Breast epithelium (tissue), 4 donors: ENCODE results near the gene SRSF1. TPM values are rescaled to one million over a fixed set of nuclear protein-coding genes. Genes with fewer than 3 reads are reported as not detected.
A peak's percentile ranks its signal among the peaks of the same experiment; 100 is the strongest.
"Not testable (repeated sequence)": the region's sequence is repeated elsewhere in the genome, so short reads cannot be mapped to it uniquely, and the experiment has no call there.

Source experiments
- DNase-seq, 2 donors: peaks; one replicate each; pipeline ENCODE4 v3.0.0-alpha.2; 2019; ENCODE audit warnings: low spot score in 2 of 2
- H3K27ac ChIP-seq, 2 donors: fragments of 200-600 bp; sonication (generic) in 1 of 2; one replicate each; pipeline ENCODE4 v1.5.1; 2016 to 2019; ENCODE audit warnings: mild to moderate bottlenecking in 1 of 2
- H3K27me3 ChIP-seq, 2 donors: fragments of 200-600 bp; sonication (generic) in 1 of 2; one replicate each; pipeline versions ENCODE4 v1.5.1 to v1.6.0; 2017 to 2019; ENCODE audit warnings: control low read depth in 1 of 2, mild to moderate bottlenecking in 1 of 2
- H3K36me3 ChIP-seq: fragments of 200-600 bp; one replicate; pipeline ENCODE4 v1.5.1; 2019
- H3K4me1 ChIP-seq, 2 donors: fragments of 200-600 bp; sonication (generic); one replicate each; pipeline ENCODE4 v1.5.1; 2016 to 2019; ENCODE audit warnings: control low read depth in 1 of 2
- H3K4me3 ChIP-seq, 3 donors: fragments of 200-600 bp; sonication (generic); 1 replicate in 2 of 3; 2 replicates in 1 of 3; pipeline ENCODE4 v1.5.1; 2016 to 2019; ENCODE audit warnings: mild to moderate bottlenecking in 3 of 3, moderate library complexity in 2 of 3
- H3K9me3 ChIP-seq, 2 donors: fragments of 200-600 bp; sonication (generic) in 1 of 2; one replicate each; pipeline ENCODE4 v1.5.1; 2016 to 2019; ENCODE audit warnings: control low read depth in 1 of 2
- POLR2A ChIP-seq: fragments of 450-650 bp; IDR thresholded peaks from one replicate; pipeline ENCODE4 v1.6.1; 2016; ENCODE audit warnings: antibody characterized with exemption, mild to moderate bottlenecking, moderate library complexity
- POLR2AphosphoS5 ChIP-seq, 3 donors: sonication (generic); formaldehyde crosslinking; IDR thresholded peaks; one replicate each; pipeline ENCODE4 v1.6.1; 2017; ENCODE audit warnings: antibody characterized with exemption in 3 of 3
- intact Hi-C: fragments of 100-400 bp; cut with DNase I; formaldehyde crosslinking; loops from one replicate; pipeline ENCODE4 v1.15.1; 2023; ENCODE audit warnings: low total_unique reads
- total RNA-seq, 3 donors: library from RNA; depleted of rRNA; stranded (reverse); fragments of >200 nt; gene quantifications; one replicate each; pipeline ENCODE4 v1.1.0, GENCODE V29; 2016
- TF ChIP-seq, protein P1 (sequence below), 3 donors: fragments of 450-650 bp; IDR thresholded peaks; one replicate each; pipeline ENCODE4 v1.5.1; 2016 to 2017; ENCODE audit warnings: antibody characterized with exemption in 3 of 3, mild to moderate bottlenecking in 3 of 3, moderate library complexity in 3 of 3

Gene SRSF1
- total RNA-seq, 3 donors from 2014 or later = 176 to 202 (median 185) TPM

DNA sequence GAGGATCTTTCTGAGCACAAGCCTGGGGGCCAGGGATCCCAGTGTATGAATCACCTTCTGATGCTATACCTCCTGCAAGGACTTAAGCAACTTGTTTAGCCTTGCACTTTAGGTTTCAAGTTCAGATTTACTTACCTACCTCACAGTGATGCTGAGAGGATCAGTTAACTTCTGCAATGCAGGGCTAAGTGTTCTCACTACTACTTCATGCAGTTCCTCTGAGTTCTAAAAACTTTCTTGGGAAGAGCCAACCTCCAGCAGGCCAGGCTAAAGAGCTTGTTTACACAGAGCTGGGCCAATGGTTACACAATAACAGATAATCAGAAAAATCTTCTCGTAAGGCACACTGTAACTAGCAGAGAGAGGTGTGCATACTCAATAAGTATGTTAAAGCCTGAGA lies 32.0 kb downstream of the SRSF1 start:
- Histone ChIP-seq H3K27ac (peak overlapping the region in 1 of 2 donors; percentile 40), H3K4me3 (no peak overlapping the region), H3K36me3 (peaks cover 6% of the 10 kb centered on the region), H3K4me1 (peaks cover 0 to 4% of the 10 kb centered on the region in 2 donors), H3K27me3 (no peaks in the 10 kb centered on the region), H3K9me3 (no peaks in the 10 kb centered on the region)
- intact Hi-C loops = no loop called here
- no peak for DNase-seq
- TF ChIP-seq, protein P1, sequence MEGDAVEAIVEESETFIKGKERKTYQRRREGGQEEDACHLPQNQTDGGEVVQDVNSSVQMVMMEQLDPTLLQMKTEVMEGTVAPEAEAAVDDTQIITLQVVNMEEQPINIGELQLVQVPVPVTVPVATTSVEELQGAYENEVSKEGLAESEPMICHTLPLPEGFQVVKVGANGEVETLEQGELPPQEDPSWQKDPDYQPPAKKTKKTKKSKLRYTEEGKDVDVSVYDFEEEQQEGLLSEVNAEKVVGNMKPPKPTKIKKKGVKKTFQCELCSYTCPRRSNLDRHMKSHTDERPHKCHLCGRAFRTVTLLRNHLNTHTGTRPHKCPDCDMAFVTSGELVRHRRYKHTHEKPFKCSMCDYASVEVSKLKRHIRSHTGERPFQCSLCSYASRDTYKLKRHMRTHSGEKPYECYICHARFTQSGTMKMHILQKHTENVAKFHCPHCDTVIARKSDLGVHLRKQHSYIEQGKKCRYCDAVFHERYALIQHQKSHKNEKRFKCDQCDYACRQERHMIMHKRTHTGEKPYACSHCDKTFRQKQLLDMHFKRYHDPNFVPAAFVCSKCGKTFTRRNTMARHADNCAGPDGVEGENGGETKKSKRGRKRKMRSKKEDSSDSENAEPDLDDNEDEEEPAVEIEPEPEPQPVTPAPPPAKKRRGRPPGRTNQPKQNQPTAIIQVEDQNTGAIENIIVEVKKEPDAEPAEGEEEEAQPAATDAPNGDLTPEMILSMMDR (IDR thresholded peaks at IDR 0.05) = no peak
- no peak for TF ChIP-seq POLR2A
- no peak for TF ChIP-seq POLR2AphosphoS5 (IDR thresholded peaks at IDR 0.05)

DNA sequence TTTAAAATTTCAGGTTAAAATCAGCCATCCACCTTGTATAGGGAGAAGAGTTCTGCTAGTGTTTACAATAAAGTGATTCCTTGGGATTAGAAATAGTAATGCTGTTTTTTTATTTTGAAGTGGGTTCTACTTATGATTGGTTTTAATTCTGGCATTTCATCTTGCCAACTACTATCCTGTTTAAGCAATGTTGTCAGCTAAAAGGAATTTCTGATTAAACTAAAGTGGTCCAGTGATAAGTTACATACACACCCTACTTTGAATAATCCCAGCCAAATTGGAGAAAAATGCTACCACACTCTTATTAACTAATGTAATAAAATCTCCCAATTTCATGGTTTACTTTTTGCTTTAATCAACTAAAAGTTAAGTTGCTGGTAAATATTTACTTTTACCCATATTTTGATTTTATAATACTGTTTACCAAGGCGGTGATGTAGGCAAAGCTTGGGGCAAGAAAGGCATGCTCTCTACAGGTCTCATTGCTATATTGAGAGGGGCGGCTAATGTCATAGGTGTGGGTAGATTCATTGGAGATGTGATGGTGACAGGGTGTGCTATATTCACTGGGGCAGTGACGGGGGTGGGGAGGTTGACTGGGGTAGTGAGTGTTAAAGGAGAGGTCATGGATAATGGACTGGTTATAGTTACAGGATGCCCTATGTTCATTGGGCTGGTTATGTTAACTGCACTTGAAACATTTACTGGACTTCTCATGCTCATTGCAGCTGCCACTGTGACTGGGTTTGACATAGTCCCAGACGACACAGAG lies 32.8 kb downstream of the SRSF1 start:
- peak overlapping the region in 1 of 2 donors; percentile 40 for H3K27ac ChIP-seq
- H3K9me3 ChIP-seq, H3K4me1 ChIP-seq, H3K27me3 ChIP-seq, H3K4me3 ChIP-seq, H3K36me3 ChIP-seq, DNase-seq, intact Hi-C loops: not testable (repeated sequence)

DNA sequence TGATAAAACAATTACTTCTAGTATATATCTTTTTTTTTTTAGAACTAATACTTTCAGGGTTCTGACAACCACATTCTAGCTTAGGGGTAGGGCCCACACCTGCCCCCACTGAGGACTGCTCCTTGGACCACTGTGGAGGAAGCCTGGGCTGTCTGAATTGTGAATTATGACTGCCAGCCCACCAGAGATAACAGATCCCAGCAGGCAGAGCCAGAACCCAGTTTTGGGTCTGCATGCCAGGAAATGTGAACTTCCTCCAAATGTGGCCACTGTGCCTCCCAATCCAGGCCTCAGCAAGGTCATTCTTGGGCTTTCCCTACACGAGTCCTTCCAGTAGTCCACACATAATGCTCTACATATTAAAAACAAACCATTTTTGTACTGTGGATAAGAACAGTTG lies 34.9 kb downstream of the SRSF1 start:
- H3K36me3 ChIP-seq = peaks cover 4% of the 10 kb centered on the region
- H3K4me3 ChIP-seq = no peak overlapping the region
- peaks cover 0 to 4% of the 10 kb centered on the region in 2 donors for H3K4me1 ChIP-seq
- no peaks in the 10 kb centered on the region for H3K27me3 ChIP-seq
- intact Hi-C loops = no loop called here
- H3K27ac ChIP-seq = no peak overlapping the region
- TF ChIP-seq, protein P1 (IDR thresholded peaks at IDR 0.05) = no peak
- TF ChIP-seq POLR2A = no peak
- TF ChIP-seq POLR2AphosphoS5 (IDR thresholded peaks at IDR 0.05) = no peak
- DNase-seq = no peak
- H3K9me3 ChIP-seq = no peaks in the 10 kb centered on the region

DNA sequence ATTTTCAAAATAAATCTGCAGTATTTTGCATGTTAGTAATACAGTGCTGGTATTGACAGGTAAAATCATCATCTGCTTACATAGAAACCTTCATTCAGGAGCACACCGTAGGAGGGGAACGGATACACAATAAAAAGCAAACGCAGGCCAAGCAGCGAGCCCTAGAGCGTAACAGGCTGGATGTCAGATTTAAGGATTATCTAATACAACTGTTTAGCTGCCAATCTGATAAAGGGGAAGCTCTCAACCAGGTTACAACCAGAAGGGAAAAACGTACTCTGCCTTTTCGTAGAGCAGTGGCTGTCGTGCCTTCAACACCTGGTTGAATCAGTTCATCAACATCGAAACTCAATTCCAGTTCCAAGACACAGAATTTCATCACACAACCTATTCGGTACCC lies 35.5 kb downstream of the SRSF1 start:
- no peaks in the 10 kb centered on the region for H3K36me3 ChIP-seq
- TF ChIP-seq POLR2AphosphoS5 (IDR thresholded peaks at IDR 0.05) (no peak), POLR2A (no peak)
- TF ChIP-seq, protein P1 (IDR thresholded peaks at IDR 0.05) = no peak

DNA sequence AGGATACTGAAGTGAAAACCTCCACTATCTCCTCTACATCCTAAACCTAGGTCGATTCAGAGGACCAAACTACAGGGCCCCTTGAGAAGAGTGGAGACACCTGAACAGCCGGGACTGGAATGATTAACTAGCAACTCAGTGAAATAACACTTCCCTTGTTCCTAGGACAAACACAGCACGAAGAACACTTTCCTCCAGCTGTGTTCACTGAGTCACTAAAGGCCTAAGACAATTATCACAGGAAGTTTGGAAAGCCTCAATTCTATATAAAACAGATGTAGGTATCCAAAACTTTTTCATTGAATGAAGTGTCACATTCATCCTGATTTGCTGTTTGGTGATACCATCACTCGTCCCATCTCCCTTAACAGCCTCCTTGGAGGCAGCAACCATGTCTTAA lies 36.3 kb downstream of the SRSF1 start:
- TF ChIP-seq POLR2AphosphoS5 (IDR thresholded peaks at IDR 0.05) (no peak), POLR2A (no peak)
- TF ChIP-seq, protein P1 (IDR thresholded peaks at IDR 0.05) = no peak
- H3K27ac ChIP-seq = peak overlapping the region in 1 of 2 donors; percentile 3
- H3K27me3 ChIP-seq = no peaks in the 10 kb centered on the region
- H3K4me3 ChIP-seq = no peak overlapping the region
- intact Hi-C loops = no loop called here
- DNase-seq = no peak
- H3K9me3 ChIP-seq = no peaks in the 10 kb centered on the region
- H3K36me3 ChIP-seq = no peaks in the 10 kb centered on the region
- H3K4me1 ChIP-seq = peaks cover 0 to 3% of the 10 kb centered on the region in 2 donors

More for the DNA sequence above, 35.5 kb downstream of the SRSF1 start:
- H3K27me3 ChIP-seq = no peaks in the 10 kb centered on the region
- peaks cover 0 to 4% of the 10 kb centered on the region in 2 donors for H3K4me1 ChIP-seq
- no peaks in the 10 kb centered on the region for H3K9me3 ChIP-seq
- H3K4me3 ChIP-seq = no peak overlapping the region
- no peak overlapping the region for H3K27ac ChIP-seq
- intact Hi-C loops = no loop called here
- no peak for DNase-seq
